ENCODE data around the gene MSI2.

- no peak for TF ChIP-seq CTCF (IDR thresholded peaks at IDR 0.05; ENCODE audit: insufficient read depth, low read length, poor library complexity, severe bottlenecking)
- TF ChIP-seq EZH2phosphoT487 (conservative IDR thresholded peaks at IDR 0.05; ENCODE audit: low read length), result no peak
Measured at GRCh38 chr17:57282296-57282695, 26.0 kb downstream of the MSI2 start.

Data from SU-DHL-6 (cell line).